B cell (primary cell): ENCODE measurements around the gene FXR2. TPM values are rescaled to one million over a fixed set of nuclear protein-coding genes. Genes with fewer than 3 reads are reported as not detected.

Source experiments
- ATAC-seq: fragments of 200-7000 bp; cut with Tn5 transposase; one replicate; pipeline ENCODE4 v1.10.0; 2021; ENCODE audit warnings: low read depth, mild to moderate bottlenecking, moderate number of reproducible peaks, moderate library complexity
- CTCF ChIA-PET: fragments of 350-600 bp; sonication (Branson Sonifier 250); formaldehyde crosslinking; loops from one replicate; lab custom pipeline; 2021; ENCODE audit warnings: antibody characterized with exemption, inconsistent platforms; lab: Charles Lee
- POLR2A ChIA-PET: fragments of 350-600 bp; sonication (Branson Sonifier 250); formaldehyde crosslinking; loops from one replicate; lab custom pipeline; 2021; ENCODE audit warnings: antibody characterized with exemption; lab: Charles Lee
- DNase-seq: peaks from one replicate; pipeline ENCODE4 v3.0.0; 2013
- H2AFZ ChIP-seq: 2 replicates; pipeline ENCODE4 v1.6.1; 2012; ENCODE audit warnings: mild to moderate bottlenecking, low read depth, low read length; ENCODE audit not compliant: insufficient read depth, poor library complexity, severe bottlenecking
- H3K27ac ChIP-seq, 2 donors: 1 replicate in 1 of 2; 2 replicates in 1 of 2; pipeline ENCODE4 v1.5.1; 2012 to 2013; ENCODE audit warnings: low read length in 2 of 2, mild to moderate bottlenecking in 2 of 2, moderate library complexity in 1 of 2
- H3K27me3 ChIP-seq, 4 experiments: fragments of 200-600 bp in 1 of 4; sonication (generic) in 1 of 4; replicated peaks in 1 of 4; 1 replicate in 2 of 4; 2 replicates in 2 of 4; pipeline versions ENCODE4 v1.6.1 to v1.7.0; 2013 to 2016; ENCODE audit warnings: low read length in 3 of 4, mild to moderate bottlenecking in 2 of 4, mixed read lengths in 1 of 4, moderate library complexity in 1 of 4; ENCODE audit not compliant: insufficient read depth in 4 of 4, control insufficient read depth in 3 of 4; ENCODE audit errors: control extremely low read depth in 1 of 4
- H3K36me3 ChIP-seq, 2 experiments: replicated peaks in 1 of 2; 1 replicate in 1 of 2; 2 replicates in 1 of 2; pipeline versions ENCODE4 v1.6.1 to v1.7.1; 2013; ENCODE audit warnings: low read length in 1 of 2; ENCODE audit not compliant: insufficient read depth in 2 of 2, control insufficient read depth in 1 of 2; ENCODE audit errors: control extremely low read depth in 1 of 2, extremely low read depth in 1 of 2
- H3K4me1 ChIP-seq, 2 donors: fragments of 200-600 bp in 1 of 2; sonication (generic) in 1 of 2; 1 replicate in 1 of 2; 2 replicates in 1 of 2; pipeline versions ENCODE4 v1.5.1 to v1.6.1; 2013 to 2017; ENCODE audit warnings: low read length in 2 of 2; ENCODE audit not compliant: control insufficient read depth in 2 of 2, insufficient read depth in 2 of 2
- H3K4me2 ChIP-seq: replicated peaks from 2 replicates; pipeline ENCODE3; 2012; ENCODE audit warnings: mild to moderate bottlenecking, low read depth, low read length; ENCODE audit not compliant: poor library complexity, severe bottlenecking
- H3K4me3 ChIP-seq, 5 experiments: fragments of 200-600 bp in 1 of 5; sonication (generic) in 1 of 5; 1 replicate in 3 of 5; 2 replicates in 2 of 5; pipeline versions ENCODE4 v1.5.1 to v1.7.0; 2011 to 2016; ENCODE audit warnings: low read length in 4 of 5, mild to moderate bottlenecking in 4 of 5, low read depth in 2 of 5, control low read depth in 1 of 5, moderate library complexity in 1 of 5; ENCODE audit not compliant: insufficient read depth in 1 of 5; ENCODE audit errors: control extremely low read depth in 1 of 5, extremely low read depth in 1 of 5
- H3K79me2 ChIP-seq: fragments of 200-600 bp; sonication (generic); one replicate; pipeline ENCODE4 v1.6.0; 2016; ENCODE audit warnings: low read length; ENCODE audit not compliant: control insufficient read depth, insufficient read depth
- H3K9ac ChIP-seq: fragments of 200-600 bp; sonication (generic); 2 replicates; pipeline ENCODE4 v1.6.1; 2017; ENCODE audit warnings: mild to moderate bottlenecking, low read length, moderate library complexity
- H3K9me3 ChIP-seq, 3 donors: one replicate each; pipeline versions ENCODE4 v1.6.1 to v1.7.1; 2013; ENCODE audit warnings: low read length in 2 of 3; ENCODE audit not compliant: control insufficient read depth in 2 of 3, insufficient read depth in 1 of 3; ENCODE audit errors: control extremely low read depth in 1 of 3
- H4K20me1 ChIP-seq: 2 replicates; pipeline ENCODE4 v1.6.0; 2012; ENCODE audit warnings: mild to moderate bottlenecking, low read length; ENCODE audit not compliant: insufficient read depth, control insufficient read depth, poor library complexity, severe bottlenecking
- H3K27ac Mint-ChIP-seq: one replicate; pipeline ENCODE4 v1.8.0; 2021; ENCODE audit warnings: mixed read lengths
- H3K27me3 Mint-ChIP-seq: one replicate; pipeline ENCODE4 v1.8.0; 2021; ENCODE audit warnings: mixed read lengths
- H3K4me1 Mint-ChIP-seq: one replicate; pipeline ENCODE4 v1.8.0; 2021; ENCODE audit warnings: mixed read lengths
- H3K4me3 Mint-ChIP-seq: one replicate; pipeline ENCODE4 v1.8.0; 2021; ENCODE audit warnings: mixed read lengths
- H3K9me3 Mint-ChIP-seq: one replicate; pipeline ENCODE4 v1.8.0; 2022; ENCODE audit warnings: mixed read lengths; ENCODE audit not compliant: insufficient read depth
- CTCF ChIP-seq: fragments of 200-600 bp; IDR thresholded peaks from one replicate; pipeline ENCODE4 v1.8.0; 2022; ENCODE audit warnings: antibody characterized with exemption, mild to moderate bottlenecking
- EZH2 ChIP-seq: IDR thresholded peaks from 2 replicates; pipeline ENCODE4 v1.6.1; 2012; ENCODE audit warnings: borderline replicate concordance, low read depth, mild to moderate bottlenecking, moderate library complexity, low read length; ENCODE audit not compliant: insufficient read depth, poor library complexity, severe bottlenecking
- WGBS: methylation state at CpG from one replicate; pipeline ENCODE4 v1.1.5; 2013; ENCODE audit warnings: missing lambda C conversion rate; ENCODE audit not compliant: insufficient coverage; 5-methylcytosine and 5-hydroxymethylcytosine counted together
- intact Hi-C: fragments of 100-400 bp; cut with micrococcal nuclease; formaldehyde crosslinking; loops from one replicate; pipeline ENCODE4 v1.10.0; 2022
- polyA plus RNA-seq: library from polyadenylated mRNA; depleted of rRNA; stranded (reverse); fragments of >200 nt; gene quantifications from 2 replicates; pipeline ENCODE4 v1.2.3, GENCODE V29; 2012
- total RNA-seq, 2 donors: library from RNA; stranded (reverse); fragments of 120-200 nt in 1 of 2; gene quantifications; 1 replicate in 1 of 2; 2 replicates in 1 of 2; pipeline versions ENCODE4 v1.2.3 to v1.2.4, GENCODE V29; 2013 to 2022

Gene FXR2
- total and polyA plus RNA-seq, 2 donors (not counting 1 experiment from before 2014, with no cell fraction given): 37.2 to 45.8 TPM

- Mint-ChIP-seq H3K27ac (no peak overlapping the region), H3K9me3 (no peaks in the 10 kb centered on the region), H3K4me3 (no peak overlapping the region), H3K4me1 (peaks cover 23% of the 10 kb centered on the region), H3K27me3 (no peaks in the 10 kb centered on the region)
- no peak overlapping the region for H3K4me2 ChIP-seq
- WGBS: 94% methylated on average over 6 of the region's 12 CpGs
- no peak overlapping the region for H2AFZ ChIP-seq
- H3K9ac ChIP-seq: no peak overlapping the region
- no peak for DNase-seq
- H3K9me3 ChIP-seq: no peaks in the 10 kb centered on the region
- peaks cover 30% of the 10 kb centered on the region for H3K79me2 ChIP-seq
- H3K27me3 ChIP-seq: no peaks in the 10 kb centered on the region
- TF ChIP-seq CTCF: no peak
- no peak for TF ChIP-seq EZH2
- intact Hi-C loops: loop anchor here (10.0 kb wide), 1 partner anchor 543 kb away; the partner anchor contains the start of gene SLC16A11
- no peaks in the 10 kb centered on the region for H4K20me1 ChIP-seq
- peaks cover 0 to 32% of the 10 kb centered on the region in 2 experiments for H3K36me3 ChIP-seq
- no peak for ATAC-seq
- H3K27ac ChIP-seq: no peak overlapping the region
- peaks cover 17 to 33% of the 10 kb centered on the region in 2 donors for H3K4me1 ChIP-seq
- ChIA-PET CTCF (interaction anchor here (0.6 to 7.9 kb wide), 9 partner anchors 11 to 542 kb away, joined by 3 to 111 read pairs (median 5); partner anchors contain the start of gene TMEM95), POLR2A (interaction anchor here (0.5 to 0.6 kb wide), 2 partner anchors 98 to 319 kb away, joined by 3 to 4 read pairs; no protein-coding TSS in a partner anchor)
- H3K4me3 ChIP-seq: no peak overlapping the region
Observed at GRCh38 chr17:7587420-7588151, 27.1 kb downstream of the FXR2 start.
